SK-N-SH treated with all-trans-retinoic acid at 6 μM for 48 hours (cell line): ENCODE measurements around the gene TMEM132D.

ENCODE experiments used
- ATAC-seq: fragments of 200-7000 bp; cut with Tn5 transposase; 3 replicates; pipeline ENCODE4 v1.9.1; 2020; ENCODE audit warnings: mild to moderate bottlenecking, moderate library complexity
- ARNTL ChIP-seq: fragments of 450-650 bp; formaldehyde crosslinking; IDR thresholded peaks from 2 replicates; pipeline ENCODE4 v1.5.0; 2020; ENCODE audit warnings: low read depth, mild to moderate bottlenecking, moderate library complexity, borderline replicate concordance
- BACH2 ChIP-seq: fragments of 250-450 bp; sonication (Bioruptor Pico); IDR thresholded peaks from 2 replicates; pipeline ENCODE4 v1.9.0; 2021; ENCODE audit warnings: mild to moderate bottlenecking, borderline replicate concordance
- CSDC2 ChIP-seq: fragments of 250-450 bp; sonication (Bioruptor Pico); IDR thresholded peaks from 2 replicates; pipeline ENCODE4 v1.5.0; 2020; ENCODE audit warnings: mild to moderate bottlenecking, moderate library complexity
- GLIS3 ChIP-seq: fragments of 250-450 bp; sonication (Bioruptor Pico); IDR thresholded peaks from 2 replicates; pipeline ENCODE4 v1.5.0; 2020; ENCODE audit warnings: mild to moderate bottlenecking, moderate library complexity
- ISL1 ChIP-seq: fragments of 250-450 bp; sonication (Bioruptor Pico); IDR thresholded peaks from 2 replicates; pipeline ENCODE4 v2.1.2; 2022; ENCODE audit warnings: mild to moderate bottlenecking, moderate library complexity
- OSR1 ChIP-seq: fragments of 250-450 bp; sonication (Bioruptor Pico); IDR thresholded peaks from 2 replicates; pipeline ENCODE4 v1.8.0; 2022; ENCODE audit warnings: moderate library complexity, mild to moderate bottlenecking, inconsistent platforms
- RARB ChIP-seq: fragments of 250-450 bp; sonication (Bioruptor Pico); IDR thresholded peaks from 2 replicates; pipeline ENCODE4 v1.8.0; 2021; ENCODE audit warnings: mild to moderate bottlenecking, moderate library complexity
- TOX ChIP-seq: fragments of 250-450 bp; sonication (Bioruptor Pico); IDR thresholded peaks from 2 replicates; pipeline ENCODE4 v1.8.0; 2021; ENCODE audit warnings: mild to moderate bottlenecking, moderate library complexity, borderline replicate concordance
- ZC3H10 ChIP-seq: fragments of 250-450 bp; sonication (Bioruptor Pico); IDR thresholded peaks from 2 replicates; pipeline ENCODE4 v1.5.1; 2021; ENCODE audit warnings: mild to moderate bottlenecking, moderate library complexity
- ZFP3 ChIP-seq: fragments of 250-450 bp; sonication (Bioruptor Pico); IDR thresholded peaks from 2 replicates; pipeline ENCODE4 v1.5.0; 2020; ENCODE audit warnings: mild to moderate bottlenecking, moderate library complexity
- ZFP30 ChIP-seq: fragments of 450-650 bp; formaldehyde crosslinking; IDR thresholded peaks from 2 replicates; pipeline ENCODE4 v1.5.0; 2022; ENCODE audit warnings: mild to moderate bottlenecking, moderate library complexity
- ZNF70 ChIP-seq: fragments of 450-650 bp; formaldehyde crosslinking; IDR thresholded peaks from 2 replicates; pipeline ENCODE4 v1.5.0; 2020; ENCODE audit warnings: mild to moderate bottlenecking, moderate library complexity
- ZNF8 ChIP-seq: fragments of 450-650 bp; formaldehyde crosslinking; IDR thresholded peaks from 2 replicates; pipeline ENCODE4 v1.5.0; 2020; ENCODE audit warnings: mild to moderate bottlenecking, moderate library complexity
- TF ChIP-seq, protein P1 (sequence below): fragments of 250-450 bp; sonication (Bioruptor Pico); IDR thresholded peaks from 2 replicates; pipeline ENCODE4 v1.8.0; 2021; ENCODE audit warnings: low read depth, mild to moderate bottlenecking, moderate library complexity, borderline replicate concordance
- TF ChIP-seq, protein P2 (sequence below): fragments of 250-450 bp; sonication (Bioruptor Pico); IDR thresholded peaks from 2 replicates; pipeline ENCODE4 v1.5.1; 2021; ENCODE audit warnings: mild to moderate bottlenecking, moderate library complexity
- TF ChIP-seq, protein P3 (sequence below): fragments of 250-450 bp; sonication (Bioruptor Pico); IDR thresholded peaks from 2 replicates; pipeline ENCODE4 v1.8.0; 2020; ENCODE audit warnings: mild to moderate bottlenecking, moderate library complexity, borderline replicate concordance
- TF ChIP-seq, protein P4 (sequence below): fragments of 250-450 bp; sonication (Bioruptor Pico); IDR thresholded peaks from 2 replicates; pipeline ENCODE4 v1.5.1; 2020; ENCODE audit warnings: low read depth, mild to moderate bottlenecking, moderate library complexity

The TMEM132D gene

DNA sequence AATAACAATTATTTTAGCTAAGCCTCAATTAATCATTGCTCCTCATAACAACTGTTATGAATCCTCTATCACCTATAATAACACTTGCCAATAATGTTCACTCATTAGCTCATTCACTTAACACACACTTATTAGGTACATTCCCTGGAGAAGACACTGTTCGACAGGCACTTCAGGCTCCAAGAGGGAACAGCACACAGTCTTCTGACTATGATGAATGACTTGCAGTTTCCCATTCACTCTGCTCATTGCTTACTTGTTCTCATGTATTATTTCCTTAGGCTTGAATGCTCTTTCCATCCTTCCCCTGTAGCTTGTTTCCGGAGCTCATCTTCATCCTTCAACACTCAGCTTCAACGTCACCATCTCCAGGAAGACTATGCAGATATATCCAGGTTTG, 437.3 kb downstream of the TMEM132D start:
- no peak for ATAC-seq

DNA sequence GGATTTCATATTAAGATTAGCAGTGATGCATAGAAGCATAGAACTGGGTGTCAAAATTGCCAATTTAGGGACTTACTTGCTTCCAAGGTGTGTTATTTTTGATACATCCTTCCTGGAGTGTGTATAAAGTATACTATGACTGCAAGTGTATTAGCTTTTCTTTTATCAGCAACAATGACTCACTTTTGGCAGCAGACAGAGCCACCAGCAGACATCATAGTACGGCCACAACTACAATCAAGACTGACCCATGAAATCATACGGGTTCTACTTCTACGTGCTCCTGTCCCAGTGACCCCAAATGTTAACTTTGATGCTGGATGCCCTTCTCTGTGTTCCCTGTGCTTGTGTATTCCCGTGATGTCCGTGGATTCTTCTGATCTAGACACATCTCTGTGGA, 443.9 kb downstream of the TMEM132D start:
- no peak for TF ChIP-seq OSR1 (CRISPR knock-in tag)
- no peak for TF ChIP-seq GLIS3 (CRISPR knock-in tag)
- TF ChIP-seq ZNF8 (CRISPR knock-in tag) = no peak
- TF ChIP-seq ISL1 (CRISPR knock-in tag) = no peak
- no peak for TF ChIP-seq ZFP3 (CRISPR knock-in tag)
- no peak for TF ChIP-seq ZFP30 (CRISPR knock-in tag)
- no peak for TF ChIP-seq CSDC2 (CRISPR knock-in tag)
- no peak for TF ChIP-seq TOX (CRISPR knock-in tag)
- ATAC-seq = no peak

More for the DNA sequence above, 437.3 kb downstream of the TMEM132D start:
- no peak for TF ChIP-seq BACH2 (CRISPR knock-in tag)
- no peak for TF ChIP-seq ARNTL
- no peak for TF ChIP-seq ISL1 (CRISPR knock-in tag)
- TF ChIP-seq, protein P1, sequence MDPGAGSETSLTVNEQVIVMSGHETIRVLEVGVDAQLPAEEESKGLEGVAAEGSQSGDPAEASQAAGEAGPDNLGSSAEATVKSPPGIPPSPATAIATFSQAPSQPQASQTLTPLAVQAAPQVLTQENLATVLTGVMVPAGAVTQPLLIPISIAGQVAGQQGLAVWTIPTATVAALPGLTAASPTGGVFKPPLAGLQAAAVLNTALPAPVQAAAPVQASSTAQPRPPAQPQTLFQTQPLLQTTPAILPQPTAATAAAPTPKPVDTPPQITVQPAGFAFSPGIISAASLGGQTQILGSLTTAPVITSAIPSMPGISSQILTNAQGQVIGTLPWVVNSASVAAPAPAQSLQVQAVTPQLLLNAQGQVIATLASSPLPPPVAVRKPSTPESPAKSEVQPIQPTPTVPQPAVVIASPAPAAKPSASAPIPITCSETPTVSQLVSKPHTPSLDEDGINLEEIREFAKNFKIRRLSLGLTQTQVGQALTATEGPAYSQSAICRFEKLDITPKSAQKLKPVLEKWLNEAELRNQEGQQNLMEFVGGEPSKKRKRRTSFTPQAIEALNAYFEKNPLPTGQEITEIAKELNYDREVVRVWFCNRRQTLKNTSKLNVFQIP (CRISPR knock-in tag) = no peak
- TF ChIP-seq OSR1 (CRISPR knock-in tag) = no peak
- TF ChIP-seq, protein P2, sequence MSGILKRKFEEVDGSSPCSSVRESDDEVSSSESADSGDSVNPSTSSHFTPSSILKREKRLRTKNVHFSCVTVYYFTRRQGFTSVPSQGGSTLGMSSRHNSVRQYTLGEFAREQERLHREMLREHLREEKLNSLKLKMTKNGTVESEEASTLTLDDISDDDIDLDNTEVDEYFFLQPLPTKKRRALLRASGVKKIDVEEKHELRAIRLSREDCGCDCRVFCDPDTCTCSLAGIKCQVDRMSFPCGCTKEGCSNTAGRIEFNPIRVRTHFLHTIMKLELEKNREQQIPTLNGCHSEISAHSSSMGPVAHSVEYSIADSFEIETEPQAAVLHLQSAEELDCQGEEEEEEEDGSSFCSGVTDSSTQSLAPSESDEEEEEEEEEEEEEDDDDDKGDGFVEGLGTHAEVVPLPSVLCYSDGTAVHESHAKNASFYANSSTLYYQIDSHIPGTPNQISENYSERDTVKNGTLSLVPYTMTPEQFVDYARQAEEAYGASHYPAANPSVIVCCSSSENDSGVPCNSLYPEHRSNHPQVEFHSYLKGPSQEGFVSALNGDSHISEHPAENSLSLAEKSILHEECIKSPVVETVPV (CRISPR knock-in tag) = no peak
- TF ChIP-seq ZC3H10 (CRISPR knock-in tag) = no peak
- no peak for TF ChIP-seq RARB (CRISPR knock-in tag)
- TF ChIP-seq ZFP3 (CRISPR knock-in tag) = no peak
- TF ChIP-seq, protein P3, sequence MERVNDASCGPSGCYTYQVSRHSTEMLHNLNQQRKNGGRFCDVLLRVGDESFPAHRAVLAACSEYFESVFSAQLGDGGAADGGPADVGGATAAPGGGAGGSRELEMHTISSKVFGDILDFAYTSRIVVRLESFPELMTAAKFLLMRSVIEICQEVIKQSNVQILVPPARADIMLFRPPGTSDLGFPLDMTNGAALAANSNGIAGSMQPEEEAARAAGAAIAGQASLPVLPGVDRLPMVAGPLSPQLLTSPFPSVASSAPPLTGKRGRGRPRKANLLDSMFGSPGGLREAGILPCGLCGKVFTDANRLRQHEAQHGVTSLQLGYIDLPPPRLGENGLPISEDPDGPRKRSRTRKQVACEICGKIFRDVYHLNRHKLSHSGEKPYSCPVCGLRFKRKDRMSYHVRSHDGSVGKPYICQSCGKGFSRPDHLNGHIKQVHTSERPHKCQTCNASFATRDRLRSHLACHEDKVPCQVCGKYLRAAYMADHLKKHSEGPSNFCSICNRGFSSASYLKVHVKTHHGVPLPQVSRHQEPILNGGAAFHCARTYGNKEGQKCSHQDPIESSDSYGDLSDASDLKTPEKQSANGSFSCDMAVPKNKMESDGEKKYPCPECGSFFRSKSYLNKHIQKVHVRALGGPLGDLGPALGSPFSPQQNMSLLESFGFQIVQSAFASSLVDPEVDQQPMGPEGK (CRISPR knock-in tag) = no peak

DNA sequence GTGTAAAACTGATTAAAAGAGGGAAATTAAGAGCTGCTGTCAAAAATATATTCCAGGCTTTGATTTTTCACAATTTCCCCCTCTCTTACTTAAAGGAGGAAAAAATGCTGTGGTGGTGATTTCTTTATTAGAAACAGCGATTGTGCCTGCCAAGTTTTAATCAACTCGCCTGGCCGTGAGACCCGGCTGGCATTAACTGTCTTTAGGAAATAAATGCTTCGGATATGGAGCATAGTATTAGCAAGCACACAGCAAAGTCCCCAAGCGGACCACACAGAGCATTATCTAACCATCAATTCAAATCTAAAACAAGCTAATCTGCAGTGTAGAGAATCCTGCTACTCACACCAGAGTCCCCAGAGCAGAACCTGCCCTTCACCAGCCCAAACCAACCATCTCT, 457.1 kb downstream of the TMEM132D start:
- no peak for TF ChIP-seq ZNF8 (CRISPR knock-in tag)
- ATAC-seq = no peak

DNA sequence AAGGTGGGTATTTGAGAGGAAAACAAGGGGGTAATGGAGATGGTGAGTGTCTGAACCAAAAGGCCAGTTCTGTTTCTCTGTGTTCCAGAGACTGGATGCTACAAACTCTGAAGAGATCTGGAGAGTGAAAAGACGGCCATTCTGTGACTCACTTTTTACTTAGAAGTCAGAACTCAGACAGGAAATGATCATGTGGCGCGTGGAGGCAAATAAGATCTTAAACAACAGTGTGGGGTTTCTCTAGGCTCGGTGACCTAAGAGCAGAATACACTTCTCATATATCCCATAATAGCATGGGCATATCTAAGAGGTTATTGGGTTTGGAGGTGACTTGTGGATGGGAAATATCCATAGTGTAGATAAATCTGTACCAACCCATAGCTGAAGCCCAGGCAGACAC, 463.5 kb downstream of the TMEM132D start:
- no peak for TF ChIP-seq ZC3H10 (CRISPR knock-in tag)
- no peak for TF ChIP-seq GLIS3 (CRISPR knock-in tag)
- TF ChIP-seq, protein P4, sequence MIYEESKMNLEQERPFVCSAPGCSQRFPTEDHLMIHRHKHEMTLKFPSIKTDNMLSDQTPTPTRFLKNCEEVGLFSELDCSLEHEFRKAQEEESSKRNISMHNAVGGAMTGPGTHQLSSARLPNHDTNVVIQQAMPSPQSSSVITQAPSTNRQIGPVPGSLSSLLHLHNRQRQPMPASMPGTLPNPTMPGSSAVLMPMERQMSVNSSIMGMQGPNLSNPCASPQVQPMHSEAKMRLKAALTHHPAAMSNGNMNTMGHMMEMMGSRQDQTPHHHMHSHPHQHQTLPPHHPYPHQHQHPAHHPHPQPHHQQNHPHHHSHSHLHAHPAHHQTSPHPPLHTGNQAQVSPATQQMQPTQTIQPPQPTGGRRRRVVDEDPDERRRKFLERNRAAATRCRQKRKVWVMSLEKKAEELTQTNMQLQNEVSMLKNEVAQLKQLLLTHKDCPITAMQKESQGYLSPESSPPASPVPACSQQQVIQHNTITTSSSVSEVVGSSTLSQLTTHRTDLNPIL (CRISPR knock-in tag) = no peak
- no peak for TF ChIP-seq TOX (CRISPR knock-in tag)
- no peak for ATAC-seq

DNA sequence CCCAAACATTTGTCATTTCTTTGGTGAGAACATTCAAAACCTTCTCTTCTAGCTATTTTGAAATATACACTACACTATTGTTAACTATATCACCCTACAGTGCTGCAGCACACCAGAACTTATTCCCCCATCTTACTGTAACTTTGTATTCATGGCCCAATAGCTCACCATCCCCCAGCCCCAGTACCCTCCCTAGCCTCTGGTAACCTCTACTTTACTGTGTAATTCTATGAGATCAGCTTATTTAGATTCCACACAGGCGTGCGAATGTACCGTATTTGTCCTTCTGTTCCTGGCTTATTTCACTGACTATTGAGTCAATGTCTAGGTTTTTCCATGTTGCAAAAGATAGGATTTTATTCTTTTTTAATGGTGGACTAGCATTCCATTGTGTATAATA, 469.0 kb downstream of the TMEM132D start:
- ATAC-seq = no peak
- TF ChIP-seq ZC3H10 (CRISPR knock-in tag) = no peak
- TF ChIP-seq, protein P4 (CRISPR knock-in tag) = no peak
- no peak for TF ChIP-seq ZNF70 (CRISPR knock-in tag)
- TF ChIP-seq CSDC2 (CRISPR knock-in tag) = no peak
- TF ChIP-seq ARNTL = no peak
- no peak for TF ChIP-seq ZFP30 (CRISPR knock-in tag)
- no peak for TF ChIP-seq TOX (CRISPR knock-in tag)
- TF ChIP-seq, all 23 proteins: peak for 0
